SU-DHL-6 (cell line): ENCODE results near the gene SLC44A3.

Experiments used
- EZH2phosphoT487 ChIP-seq: fragments of 200-600 bp; sonication (generic), shearing (Covaris generic); conservative IDR thresholded peaks from 2 replicates; pipeline ENCODE4 v1.6.1; 2018; ENCODE audit warnings: mild to moderate bottlenecking, antibody characterized with exemption, low read length, moderate library complexity, mixed read lengths
- TF ChIP-seq, protein P1 (sequence below): fragments of 200-600 bp; sonication (generic); IDR thresholded peaks from one replicate; pipeline ENCODE4 v1.5.1; 2017; ENCODE audit warnings: antibody characterized with exemption, mild to moderate bottlenecking, low read length, moderate library complexity; ENCODE audit not compliant: insufficient read depth, poor library complexity, severe bottlenecking

- TF ChIP-seq, protein P1, sequence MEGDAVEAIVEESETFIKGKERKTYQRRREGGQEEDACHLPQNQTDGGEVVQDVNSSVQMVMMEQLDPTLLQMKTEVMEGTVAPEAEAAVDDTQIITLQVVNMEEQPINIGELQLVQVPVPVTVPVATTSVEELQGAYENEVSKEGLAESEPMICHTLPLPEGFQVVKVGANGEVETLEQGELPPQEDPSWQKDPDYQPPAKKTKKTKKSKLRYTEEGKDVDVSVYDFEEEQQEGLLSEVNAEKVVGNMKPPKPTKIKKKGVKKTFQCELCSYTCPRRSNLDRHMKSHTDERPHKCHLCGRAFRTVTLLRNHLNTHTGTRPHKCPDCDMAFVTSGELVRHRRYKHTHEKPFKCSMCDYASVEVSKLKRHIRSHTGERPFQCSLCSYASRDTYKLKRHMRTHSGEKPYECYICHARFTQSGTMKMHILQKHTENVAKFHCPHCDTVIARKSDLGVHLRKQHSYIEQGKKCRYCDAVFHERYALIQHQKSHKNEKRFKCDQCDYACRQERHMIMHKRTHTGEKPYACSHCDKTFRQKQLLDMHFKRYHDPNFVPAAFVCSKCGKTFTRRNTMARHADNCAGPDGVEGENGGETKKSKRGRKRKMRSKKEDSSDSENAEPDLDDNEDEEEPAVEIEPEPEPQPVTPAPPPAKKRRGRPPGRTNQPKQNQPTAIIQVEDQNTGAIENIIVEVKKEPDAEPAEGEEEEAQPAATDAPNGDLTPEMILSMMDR = no peak
- TF ChIP-seq EZH2phosphoT487 = no peak
Observed at GRCh38 chr1:94816030-94816429, 4.1 kb upstream of the SLC44A3 start.
